Stimulated activated CD8-positive, alpha-beta memory T cell treated with anti-CD3 and anti-CD28 coated beads, Interleukin-2, amount 100 ng/mL, for 1 hour (primary cell): ENCODE results near the gene GOT1.

Source experiments
- DNase-seq, 2 donors: peaks; one replicate each; pipeline ENCODE4 v3.0.0-alpha.2; 2020; ENCODE audit warnings: low read depth in 2 of 2

GOT1 gene

GRCh38 chr10:99395750-99396445 lies 34.5 kb downstream of the GOT1 start:
- no peak for DNase-seq

- DNase-seq: no peak
These were observed 35.5 kb downstream of the GOT1 start for GRCh38 chr10:99394761-99395386.

GRCh38 chr10:99394256-99394655 lies 36.2 kb downstream of the GOT1 start:
- no peak for DNase-seq

GRCh38 chr10:99393683-99394082 lies 36.7 kb downstream of the GOT1 start:
- no peak for DNase-seq

- no peak for DNase-seq
These were observed 37.4 kb downstream of the GOT1 start for GRCh38 chr10:99393036-99393435.

- DNase-seq: no peak
These were observed 39.1 kb downstream of the GOT1 start for GRCh38 chr10:99391346-99391745.

- no peak for DNase-seq
These were observed 40.5 kb downstream of the GOT1 start for GRCh38 chr10:99389729-99390480.

- no peak for DNase-seq
These were observed 42.9 kb downstream of the GOT1 start for GRCh38 chr10:99387541-99387940.

- no peak for DNase-seq
These were observed 43.4 kb downstream of the GOT1 start for GRCh38 chr10:99387071-99387470.

- no peak for DNase-seq
These were observed 48.2 kb downstream of the GOT1 start for GRCh38 chr10:99382176-99382575.

- DNase-seq: no peak
These were observed 55.0 kb downstream of the GOT1 start for GRCh38 chr10:99375426-99375825.

GRCh38 chr10:99374972-99375371 lies 55.5 kb downstream of the GOT1 start:
- DNase-seq: no peak

- no peak for DNase-seq
These were observed 55.9 kb downstream of the GOT1 start for GRCh38 chr10:99374526-99374925.

GRCh38 chr10:99372546-99373271 lies 57.7 kb downstream of the GOT1 start:
- no peak for DNase-seq

GRCh38 chr10:99370993-99371392 lies 59.4 kb downstream of the GOT1 start:
- DNase-seq: no peak

GRCh38 chr10:99369551-99369950 lies 60.9 kb downstream of the GOT1 start:
- no peak for DNase-seq

- no peak for DNase-seq
These were observed 61.3 kb downstream of the GOT1 start for GRCh38 chr10:99369126-99369525.

- DNase-seq: no peak
These were observed 61.8 kb downstream of the GOT1 start for GRCh38 chr10:99368646-99369045.

- no peak for DNase-seq
These were observed 63.8 kb downstream of the GOT1 start for GRCh38 chr10:99366666-99367065.

- DNase-seq: no peak
These were observed 64.7 kb downstream of the GOT1 start for GRCh38 chr10:99365736-99366135.

- DNase-seq: no peak
These were observed 65.1 kb downstream of the GOT1 start for GRCh38 chr10:99365311-99365710.

GRCh38 chr10:99364125-99364524 lies 66.3 kb downstream of the GOT1 start:
- DNase-seq: no peak
